Ramos (cell line): ENCODE results near the gene SORCS3.

Experiments
- in situ Hi-C: fragments of 300-500 bp; cut with MboI; formaldehyde crosslinking; loops from one replicate; pipeline ENCODE4 v1.14.3; 2022; ENCODE audit warnings: low sequenced_read_pairs; ENCODE audit not compliant: unreplicated experiment

SORCS3 gene

DNA sequence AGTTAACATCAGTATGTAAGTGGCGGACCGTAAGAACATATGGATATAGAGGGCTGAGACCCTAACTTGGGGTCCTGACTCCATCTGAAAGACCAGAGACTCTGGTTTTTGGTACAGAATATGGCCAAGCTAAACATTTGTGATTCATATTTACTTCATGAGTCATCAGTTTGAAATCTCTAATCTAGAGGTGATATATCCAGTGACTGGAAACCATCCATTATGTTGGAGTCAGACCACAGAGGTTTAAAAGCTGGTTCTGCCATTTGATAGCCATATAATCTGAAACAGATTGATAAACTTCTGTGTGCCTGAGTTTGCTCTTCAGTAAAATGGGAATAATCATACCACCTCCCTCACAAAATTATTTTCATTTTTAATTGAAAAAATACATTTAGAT lies 505.3 kb downstream of the SORCS3 start:
- in situ Hi-C loops = no loop called here

DNA sequence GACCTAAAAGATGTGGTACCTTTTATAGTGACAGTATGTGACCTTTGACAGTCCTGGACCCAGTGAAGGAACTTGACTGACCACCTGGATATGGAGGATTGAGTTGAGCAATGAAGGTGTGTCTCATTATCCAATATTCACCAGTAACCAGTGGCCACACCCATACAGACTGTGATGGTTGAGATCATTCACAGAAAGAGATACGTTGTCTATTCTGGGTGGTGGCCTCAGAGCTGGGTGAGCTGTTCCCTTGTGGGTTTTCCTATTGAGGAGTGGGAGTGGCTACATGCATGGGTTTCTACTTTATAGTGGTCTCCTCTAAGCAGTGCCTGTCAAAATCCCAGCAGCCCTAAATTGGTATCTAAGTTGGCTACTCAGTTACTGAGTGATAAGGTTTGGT lies 507.4 kb downstream of the SORCS3 start:
- in situ Hi-C loops = no loop called here

DNA sequence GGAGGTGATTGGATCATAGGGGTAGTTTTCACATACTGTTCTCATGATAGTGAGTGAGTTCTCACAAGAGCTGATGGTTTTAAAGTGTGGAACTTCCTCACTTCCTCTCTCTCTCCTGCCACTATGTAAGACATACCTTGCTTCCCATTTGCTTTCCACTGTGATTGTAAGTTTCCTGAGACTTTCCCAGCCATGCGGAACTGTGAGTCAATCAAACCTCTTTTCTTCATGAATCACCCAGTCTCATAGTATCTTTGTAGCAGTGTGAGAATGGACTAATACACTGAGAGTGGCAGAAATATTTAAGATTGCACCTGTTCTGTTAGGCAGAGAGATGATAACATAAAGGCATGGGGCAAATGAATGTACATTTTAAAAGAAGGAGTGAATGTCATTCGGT lies 507.8 kb downstream of the SORCS3 start:
- in situ Hi-C loops = no loop called here

DNA sequence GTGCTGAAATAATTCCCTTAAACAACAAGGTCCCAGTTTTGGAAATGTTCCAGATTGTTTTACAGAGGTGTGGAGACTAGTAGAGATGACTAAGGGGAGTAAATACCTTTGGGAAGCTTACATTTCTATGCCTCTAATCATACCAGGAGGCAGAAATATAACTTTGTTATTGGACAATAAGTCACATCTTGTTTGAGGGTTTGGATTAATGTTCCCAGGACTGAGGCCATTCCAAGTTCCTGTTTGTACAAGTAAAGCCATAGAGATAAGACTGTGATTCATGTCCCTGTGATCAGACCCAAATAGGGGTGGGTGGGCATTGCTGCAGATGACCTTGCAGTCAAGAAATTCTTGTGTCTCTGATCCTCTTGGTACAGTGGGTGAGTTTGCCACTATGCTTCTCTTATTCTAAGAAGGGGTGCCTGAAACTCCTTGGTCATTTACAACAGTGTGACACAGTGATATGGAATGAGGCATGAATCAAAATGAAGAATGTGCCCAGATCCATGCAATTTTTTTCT lies 508.3 kb downstream of the SORCS3 start:
- in situ Hi-C loops = no loop called here

DNA sequence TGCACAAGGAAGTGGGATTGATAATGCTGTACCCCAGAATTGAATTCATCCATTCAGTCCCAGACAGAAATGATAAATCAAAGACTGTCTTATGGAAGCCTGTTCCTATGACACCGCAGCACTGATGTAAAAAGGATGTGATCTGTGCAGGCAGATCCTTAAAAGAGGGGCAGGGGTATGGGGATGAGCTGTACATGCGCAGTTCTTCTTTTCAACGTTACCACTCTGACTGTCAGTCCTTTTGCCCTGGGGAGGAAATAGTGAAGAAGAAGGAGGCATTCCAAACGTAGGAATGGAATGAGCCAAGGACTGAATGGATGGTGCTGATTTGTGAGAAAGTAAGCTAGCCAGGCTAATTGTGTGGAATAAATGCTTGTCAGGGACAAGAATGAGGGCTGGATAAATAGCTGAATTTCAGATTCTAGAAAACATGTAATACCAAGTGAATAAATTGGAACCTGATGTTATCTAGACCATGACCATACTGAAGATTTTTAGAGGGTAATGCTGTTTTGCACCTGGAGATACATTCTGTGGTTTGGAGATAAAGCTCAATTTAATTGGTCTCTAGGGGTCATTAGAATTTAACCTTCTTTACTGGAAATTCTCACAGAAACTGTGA lies 509.3 kb downstream of the SORCS3 start:
- in situ Hi-C loops = no loop called here

DNA sequence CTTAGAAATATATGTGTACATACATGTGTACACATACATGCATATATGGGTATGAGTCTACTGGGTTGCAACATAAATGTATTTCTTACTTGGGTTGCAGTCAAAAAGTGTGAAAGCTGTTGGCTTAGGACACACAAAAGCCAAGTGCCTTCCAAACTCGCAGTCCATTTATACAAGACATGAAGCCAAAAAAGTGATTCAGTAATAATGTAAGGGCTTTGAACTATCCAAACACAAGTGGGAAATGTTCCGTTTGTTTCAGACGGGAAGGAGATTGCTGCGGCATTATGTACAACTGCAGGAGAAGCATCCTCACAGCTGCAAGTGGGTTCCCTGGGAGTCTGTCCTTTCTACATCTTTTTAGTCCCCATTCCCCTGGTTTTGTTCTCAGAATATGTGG lies 513.6 kb downstream of the SORCS3 start:
- in situ Hi-C loops = no loop called here

DNA sequence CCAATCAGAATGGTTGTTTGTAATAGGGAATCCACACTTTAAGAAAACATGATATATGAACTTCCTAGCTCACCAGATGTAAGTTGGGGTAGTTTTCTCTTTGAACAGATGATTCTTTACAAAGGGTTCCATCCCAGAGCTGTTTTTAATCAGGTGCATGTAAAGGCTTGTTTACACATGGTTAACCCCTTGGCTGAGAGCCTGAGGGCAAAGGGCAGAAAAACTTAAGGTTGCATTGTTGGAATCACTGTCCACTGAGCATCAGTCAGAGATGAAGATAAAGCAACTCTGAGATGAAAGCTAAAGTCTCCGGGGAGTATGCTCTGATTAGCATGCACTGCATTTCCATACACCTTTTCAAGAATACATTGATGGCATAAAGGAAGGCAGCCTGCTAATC lies 518.2 kb downstream of the SORCS3 start:
- in situ Hi-C loops = no loop called here

DNA sequence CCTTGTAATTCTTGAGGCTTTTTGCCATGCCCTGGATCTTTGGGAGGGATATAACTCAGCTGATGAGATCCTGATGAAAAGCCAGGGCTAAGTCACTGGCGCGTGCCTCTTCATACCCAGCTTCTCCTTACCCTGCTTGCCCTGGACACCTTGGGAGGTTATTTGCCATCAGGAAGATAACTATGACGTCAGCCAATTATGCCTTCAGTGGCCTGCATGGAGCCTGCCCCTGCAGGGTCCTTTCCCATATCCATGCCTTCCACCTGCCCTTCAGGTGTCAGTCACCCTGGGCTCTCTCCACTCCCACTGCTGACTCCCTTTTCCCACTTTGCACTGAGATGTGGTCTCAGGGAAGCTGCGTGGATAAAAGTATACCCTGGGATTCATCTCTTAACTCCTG lies 520.1 kb downstream of the SORCS3 start:
- in situ Hi-C loops = no loop called here

DNA sequence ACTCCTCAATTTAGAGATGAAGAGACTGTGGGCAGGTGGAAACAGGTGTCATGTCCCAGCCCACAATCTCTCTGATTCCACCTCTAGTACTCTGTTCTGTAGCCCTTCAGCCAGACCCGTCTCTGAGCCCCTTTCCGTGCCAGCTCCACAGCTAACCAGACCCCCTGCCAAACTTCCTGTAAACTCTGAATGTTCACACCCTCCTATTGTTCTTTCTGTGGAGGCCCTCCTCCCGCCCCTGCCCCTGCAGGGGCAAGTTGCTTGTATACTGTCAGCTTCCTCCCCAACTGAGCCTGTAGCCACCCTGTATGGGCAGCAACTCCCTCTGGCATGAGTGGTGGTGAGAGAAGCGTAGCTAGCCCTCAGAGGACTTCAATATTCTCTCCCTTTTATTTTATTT lies 520.7 kb downstream of the SORCS3 start:
- in situ Hi-C loops = no loop called here

DNA sequence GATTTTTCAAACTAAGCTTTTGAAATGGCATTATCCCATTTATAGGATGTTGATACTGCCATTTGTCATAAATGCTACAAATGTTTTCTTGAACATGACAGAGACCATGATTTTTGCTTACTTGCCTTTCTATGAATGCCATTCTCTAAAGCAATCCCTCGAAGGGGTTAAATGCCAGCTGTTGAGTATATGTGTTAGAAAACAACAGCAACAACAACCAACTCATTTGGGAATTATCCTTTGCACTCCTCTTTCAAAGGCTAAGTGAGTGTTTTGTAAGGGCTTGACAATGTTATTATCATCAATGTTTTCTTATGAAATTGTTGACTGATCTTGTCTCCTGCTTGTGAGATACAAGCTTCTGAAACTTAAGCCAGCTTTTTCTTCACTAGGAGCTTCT lies 529.4 kb downstream of the SORCS3 start:
- in situ Hi-C loops = no loop called here

DNA sequence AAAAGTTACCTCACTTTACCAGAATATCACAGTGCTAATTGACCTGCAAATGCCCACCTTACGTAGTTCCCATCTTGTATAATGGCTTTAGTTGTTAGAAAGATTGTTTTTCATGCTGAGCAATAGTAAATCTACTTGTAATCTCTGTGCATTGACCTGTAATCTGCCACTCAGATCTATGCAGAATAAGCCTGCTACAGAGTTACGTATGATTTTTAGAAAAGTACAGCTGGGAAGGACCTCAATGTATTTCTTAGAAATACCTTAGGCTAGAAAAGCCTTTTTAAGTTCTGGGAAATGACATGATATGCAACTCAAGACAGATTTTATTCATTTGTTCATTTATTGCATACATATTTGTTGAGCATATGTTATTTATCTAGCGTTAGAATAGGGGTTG lies 530.9 kb downstream of the SORCS3 start:
- in situ Hi-C loops = no loop called here

DNA sequence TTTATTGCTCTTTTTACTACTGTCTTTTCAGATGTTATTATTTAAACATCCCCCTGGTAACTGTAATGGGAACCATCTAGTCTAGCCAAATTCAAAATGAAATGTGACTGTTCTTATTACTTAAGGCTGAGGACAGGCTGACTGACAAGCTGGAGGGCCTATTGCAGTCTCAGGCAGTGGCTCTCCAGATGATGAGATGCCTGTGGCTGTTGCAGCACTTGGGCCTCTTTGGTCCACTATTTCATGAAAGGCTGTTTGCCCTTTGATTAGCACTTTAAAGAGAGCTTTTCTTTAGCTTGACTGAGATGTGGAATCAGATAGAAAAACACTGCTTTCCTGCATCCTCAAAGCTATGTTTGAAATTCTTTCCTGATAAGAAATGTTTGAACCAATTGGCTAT lies 540.5 kb downstream of the SORCS3 start:
- in situ Hi-C loops = no loop called here

DNA sequence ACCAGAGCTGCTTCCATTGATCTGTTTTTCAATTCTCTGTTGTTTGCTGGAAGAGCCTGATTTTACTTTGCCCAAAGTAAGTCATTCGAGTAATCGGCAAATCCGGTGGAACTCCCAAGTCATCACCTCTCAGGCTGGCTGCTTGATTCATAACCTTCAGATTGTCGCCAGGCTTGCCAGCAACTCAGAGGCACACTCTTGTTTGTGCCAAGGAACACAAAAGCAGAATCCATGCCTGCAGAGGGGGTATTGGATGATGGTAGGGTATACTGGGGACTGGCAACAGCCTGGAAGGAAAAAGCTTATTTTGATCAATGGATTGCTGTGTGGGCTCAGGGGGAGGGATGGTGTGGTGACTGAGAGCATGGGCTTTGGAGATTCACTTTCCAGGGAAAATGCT lies 542.4 kb downstream of the SORCS3 start:
- in situ Hi-C loops = no loop called here

DNA sequence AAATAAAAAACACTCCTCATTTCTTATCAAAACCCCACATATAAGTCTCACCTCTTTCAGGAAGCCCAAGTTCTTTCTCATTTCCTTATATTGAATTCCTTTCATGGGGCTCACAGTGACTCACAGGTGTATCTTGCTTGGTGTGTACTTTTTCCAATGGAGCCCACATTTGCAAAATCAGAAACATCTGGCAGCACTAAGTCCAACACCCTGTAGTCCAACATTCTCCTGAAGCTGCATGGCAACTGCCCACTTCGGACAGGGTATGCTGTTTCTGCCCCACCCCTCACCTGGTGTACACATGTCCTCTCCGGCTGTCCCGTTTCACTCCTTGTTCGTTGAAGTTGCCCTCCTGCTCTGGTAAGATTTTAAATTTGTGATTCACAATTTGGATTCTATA lies 544.1 kb downstream of the SORCS3 start:
- in situ Hi-C loops = no loop called here

DNA sequence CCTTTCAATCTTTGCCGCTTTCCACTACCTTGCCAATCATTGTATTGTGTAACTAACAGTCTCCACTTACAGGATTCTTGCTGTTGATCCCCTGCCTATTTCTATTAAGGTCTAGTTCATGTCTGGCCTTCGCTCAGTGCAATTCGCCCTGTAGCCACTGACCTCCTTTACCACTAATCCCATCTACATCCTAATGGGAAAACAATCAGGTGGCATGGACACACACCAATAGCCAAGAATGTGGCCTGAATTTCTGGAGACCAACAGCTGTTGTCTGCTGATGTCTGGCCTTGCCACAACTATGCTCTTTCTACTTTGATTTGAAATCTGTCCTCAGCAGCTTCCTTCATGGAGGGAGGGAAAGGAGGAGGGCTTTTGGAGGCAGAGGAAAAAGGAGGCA lies 546.2 kb downstream of the SORCS3 start:
- in situ Hi-C loops = no loop called here

DNA sequence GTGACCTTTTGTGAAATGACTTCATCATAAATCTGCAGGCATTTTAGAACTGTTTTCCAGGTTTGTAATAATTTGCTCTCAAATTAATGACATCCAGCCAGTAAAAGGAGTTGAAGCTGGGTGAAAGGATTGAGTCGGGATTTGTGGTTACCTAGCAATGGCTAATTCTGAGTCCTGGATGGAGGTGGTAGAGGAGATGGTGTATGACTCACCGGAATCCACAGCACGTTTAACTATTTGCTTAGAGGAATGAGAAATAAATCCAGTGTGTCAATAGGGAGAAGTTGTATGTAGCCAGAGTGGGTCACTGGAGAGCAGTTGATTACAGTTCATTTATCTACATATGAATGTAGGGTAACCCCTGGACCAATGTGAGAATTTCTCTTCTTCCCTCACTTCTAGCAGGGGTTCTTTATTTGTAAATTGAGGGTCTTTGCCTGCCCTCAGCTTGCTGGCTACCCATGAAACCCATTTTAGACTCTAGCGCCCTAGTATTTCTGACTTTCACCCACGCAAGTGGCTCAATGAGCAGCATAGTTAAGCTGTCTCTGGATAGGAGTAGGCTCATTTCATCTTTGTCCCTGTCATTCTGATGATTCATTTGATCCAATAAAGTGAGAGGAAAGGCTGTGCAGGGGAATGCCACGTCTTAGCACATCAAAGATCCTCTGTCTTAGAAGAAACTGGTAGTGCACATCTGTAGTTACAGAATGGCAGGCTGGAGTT lies 547.8 kb downstream of the SORCS3 start:
- in situ Hi-C loops = no loop called here

DNA sequence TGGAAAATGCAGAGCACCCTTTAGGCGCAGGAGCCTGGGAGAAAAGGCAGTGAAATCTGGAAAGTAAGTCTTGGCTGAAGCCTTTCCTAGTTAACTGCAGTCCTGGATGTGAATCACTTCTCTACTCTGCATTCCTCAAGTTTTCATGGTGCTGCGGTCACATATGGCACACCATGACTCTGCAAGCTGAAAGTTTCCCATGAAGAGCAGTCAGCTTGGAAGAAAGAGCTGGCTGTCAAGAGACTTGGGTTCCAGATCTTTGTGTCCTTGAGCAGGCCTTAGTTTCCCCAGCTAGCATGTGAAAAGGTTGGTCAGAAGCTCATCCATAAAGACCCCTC lies 548.3 kb downstream of the SORCS3 start:
- in situ Hi-C loops = no loop called here

DNA sequence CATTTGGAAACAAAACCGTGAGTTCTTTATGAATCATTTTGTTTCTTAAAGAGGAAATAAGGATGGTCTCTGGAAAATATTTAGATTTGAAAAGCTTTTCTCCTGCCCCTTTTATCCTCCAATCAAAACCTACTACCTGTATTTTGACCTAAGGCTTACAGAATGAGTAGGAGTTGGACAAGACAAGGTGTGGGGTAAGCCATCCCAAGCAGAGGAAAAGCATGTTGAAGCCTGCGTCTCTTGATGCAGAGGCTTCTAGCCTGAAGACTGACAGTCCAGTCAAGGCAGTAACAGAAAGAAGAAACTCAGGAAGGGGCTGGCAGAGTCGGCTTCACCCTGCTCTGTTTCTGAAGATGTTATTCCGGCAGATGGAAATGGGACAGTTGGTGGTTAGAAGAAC lies 551.1 kb downstream of the SORCS3 start:
- in situ Hi-C loops = no loop called here

DNA sequence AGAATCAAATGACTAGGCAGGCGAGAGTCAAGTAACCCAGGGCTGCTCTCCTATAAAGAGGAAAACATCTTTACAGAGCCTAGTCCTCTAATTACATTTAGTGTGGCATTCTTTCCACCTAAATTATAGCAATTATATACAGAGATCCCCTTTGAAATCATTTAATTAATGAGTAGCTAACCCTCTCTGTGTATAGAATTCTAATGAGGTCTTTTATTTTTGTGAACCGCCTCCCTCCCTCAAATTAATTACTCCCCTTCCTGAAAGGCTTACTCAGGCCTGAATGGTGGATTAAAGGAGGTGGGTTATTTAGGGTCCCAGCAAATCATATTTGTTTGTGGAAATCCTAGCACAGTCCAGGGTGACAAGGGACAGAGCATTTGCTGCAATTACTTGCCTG lies 551.8 kb downstream of the SORCS3 start:
- in situ Hi-C loops = no loop called here

DNA sequence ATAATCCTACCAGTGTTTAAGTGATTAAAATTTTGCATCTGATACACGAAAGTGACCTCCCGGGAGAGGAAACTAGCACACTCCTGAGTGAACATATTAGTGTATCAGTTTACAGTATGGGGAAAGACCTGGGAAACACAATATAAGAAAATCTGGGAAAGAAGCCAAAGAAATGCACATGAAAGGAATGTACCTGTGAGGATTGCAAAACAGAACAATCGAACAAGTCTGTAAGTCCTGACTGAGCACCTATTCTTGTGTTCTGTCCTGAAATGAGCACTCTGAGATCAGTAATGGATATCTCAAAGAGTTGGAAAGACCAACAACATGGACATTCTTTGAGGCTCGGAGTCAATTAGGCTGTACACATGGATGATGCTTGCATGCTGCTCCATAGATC lies 554.7 kb downstream of the SORCS3 start:
- in situ Hi-C loops = no loop called here

DNA sequence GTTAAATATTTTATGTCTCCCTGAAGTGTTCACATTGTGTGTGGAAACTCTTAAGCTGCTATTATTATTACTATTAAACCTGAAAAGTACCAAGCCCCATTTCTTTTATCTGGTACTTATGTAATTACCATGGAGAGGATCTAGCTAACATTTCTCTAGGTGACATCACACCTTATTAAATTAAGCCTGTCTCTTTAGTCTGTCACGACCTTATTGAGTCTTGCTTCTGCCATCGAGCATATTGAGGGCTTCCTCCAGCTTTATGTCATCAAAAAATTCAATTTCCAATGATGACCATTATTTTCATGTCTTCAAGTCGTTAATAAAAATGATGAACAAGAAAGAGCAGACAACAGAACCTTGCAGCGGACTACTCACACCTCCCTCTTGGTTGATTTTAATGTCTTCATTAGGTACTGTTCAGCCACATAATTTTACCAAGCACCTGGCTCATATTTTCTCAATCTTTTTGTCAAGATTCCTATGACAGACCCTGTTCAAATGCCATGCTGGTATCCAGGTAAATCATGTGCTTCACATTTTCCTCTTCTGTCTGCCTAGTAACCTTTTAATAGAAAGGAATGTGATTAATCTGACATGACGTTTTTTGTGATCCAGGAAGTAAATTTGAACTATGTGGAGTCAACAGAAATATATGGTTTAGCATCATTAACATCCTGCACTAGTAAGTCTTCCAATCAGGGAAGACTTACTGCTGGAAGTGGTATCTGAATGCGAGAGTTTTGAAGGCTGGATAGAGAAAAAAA lies 556.7 kb downstream of the SORCS3 start:
- in situ Hi-C loops = no loop called here
